Peyer's patch (tissue), 4 donors: ENCODE results near the gene LIFR. TPM values are rescaled to one million over a fixed set of nuclear protein-coding genes. Genes with fewer than 3 reads are reported as not detected.
"Not testable (repeated sequence)": the region's sequence is repeated elsewhere in the genome, so short reads cannot be mapped to it uniquely, and the experiment has no call there.

Experiments
- DNase-seq, 3 donors: peaks; one replicate each; pipeline ENCODE4 v3.0.0-alpha.2; 2017 to 2019
- H3K27ac ChIP-seq, 4 donors: fragments of 200-600 bp; sonication (generic); one replicate each; pipeline ENCODE4 v1.5.1; 2016 to 2019
- H3K27me3 ChIP-seq, 2 donors: fragments of 200-600 bp; sonication (generic); one replicate each; pipeline ENCODE4 v1.5.1; 2019
- H3K36me3 ChIP-seq, 3 donors: fragments of 200-600 bp; sonication (generic); one replicate each; pipeline ENCODE4 v1.5.1; 2016 to 2019
- H3K4me1 ChIP-seq, 4 donors: fragments of 200-600 bp; sonication (generic); one replicate each; pipeline ENCODE4 v1.5.1; 2016 to 2019
- H3K4me3 ChIP-seq, 4 donors: fragments of 200-600 bp; sonication (generic); 1 replicate in 3 of 4; 2 replicates in 1 of 4; pipeline ENCODE4 v1.5.1; 2016 to 2019; ENCODE audit warnings: mild to moderate bottlenecking in 1 of 4
- H3K9me3 ChIP-seq, 4 donors: fragments of 200-600 bp; sonication (generic); one replicate each; pipeline ENCODE4 v1.5.1; 2016 to 2019; ENCODE audit warnings: mild to moderate bottlenecking in 1 of 4
- CTCF ChIP-seq, 6 experiments: fragments of 450-650 bp in 4 of 6; fragments of 200-600 bp in 2 of 6; sonication (generic) in 1 of 6; IDR thresholded peaks; one replicate each; pipeline ENCODE4 v1.5.1; 2017 to 2019; ENCODE audit warnings: antibody characterized with exemption in 6 of 6, mild to moderate bottlenecking in 3 of 6, moderate library complexity in 1 of 6
- POLR2A ChIP-seq, 2 donors: fragments of 450-650 bp; IDR thresholded peaks; one replicate each; pipeline ENCODE4 v1.5.1; 2017; ENCODE audit warnings: antibody characterized with exemption in 2 of 2, mild to moderate bottlenecking in 2 of 2, moderate library complexity in 2 of 2
- total RNA-seq, 4 donors: library from RNA; depleted of rRNA; stranded (reverse); fragments of >200 nt; gene quantifications; one replicate each; pipeline ENCODE4 v1.1.0, GENCODE V29; 2016

Gene LIFR
- total RNA-seq, 4 donors from 2014 or later, result 10.7 to 98.2 (median 19.9) TPM

DNA sequence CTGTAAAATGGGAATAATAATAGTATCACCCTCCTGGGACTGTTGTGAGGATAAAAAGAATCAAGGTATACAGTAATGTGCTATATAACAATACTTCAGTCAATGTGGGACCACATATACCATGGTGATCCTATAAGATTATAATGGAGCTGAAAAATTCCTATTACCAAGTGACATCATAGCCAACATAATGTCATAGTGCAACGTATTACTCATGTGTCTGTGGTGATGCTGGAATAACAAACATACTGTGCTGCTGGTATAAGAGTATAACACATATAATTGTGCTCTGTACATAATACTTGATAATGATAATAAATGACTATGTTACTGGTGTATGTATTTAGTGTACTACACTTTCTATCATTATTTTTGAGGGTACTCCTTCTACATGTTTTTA lies 38.1 kb downstream of the LIFR start:
- DNase-seq, result no peak
- TF ChIP-seq POLR2A (IDR thresholded peaks at IDR 0.05) (no peak), CTCF (IDR thresholded peaks at IDR 0.05) (no peak)
- Histone ChIP-seq H3K4me3 (no peak overlapping the region), H3K27me3 (no peaks in the 10 kb centered on the region), H3K27ac (no peak overlapping the region), H3K4me1 (no peaks in the 10 kb centered on the region), H3K36me3 (peaks cover 0 to 10% (median 0%) of the 10 kb centered on the region in 3 donors), H3K9me3 (no peaks in the 10 kb centered on the region)

GRCh38 chr5:38516649-38517048 lies 39.8 kb downstream of the LIFR start:
- not testable (repeated sequence) for H3K4me3 ChIP-seq, H3K36me3 ChIP-seq, H3K27me3 ChIP-seq, H3K9me3 ChIP-seq, H3K27ac ChIP-seq, DNase-seq, H3K4me1 ChIP-seq

DNA sequence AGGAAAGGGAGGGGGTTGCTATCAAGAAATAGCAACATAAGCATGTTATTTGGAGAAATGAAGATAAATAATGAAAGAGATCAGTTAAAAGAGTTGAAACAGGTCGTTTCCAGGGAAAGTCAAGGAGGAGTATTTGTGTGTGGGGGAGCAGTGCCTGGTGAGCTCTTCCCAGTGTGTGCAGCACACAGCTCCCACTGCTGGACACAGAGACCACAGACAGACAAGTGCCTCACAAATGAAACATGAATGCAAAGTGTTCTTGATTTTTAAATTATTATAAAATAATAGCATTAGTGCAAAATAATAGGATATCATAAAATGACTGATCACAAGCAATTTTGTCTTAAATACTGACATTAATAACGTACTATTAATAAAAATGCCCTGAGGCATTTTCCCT lies 40.8 kb downstream of the LIFR start:
- H3K27me3 ChIP-seq, result no peaks in the 10 kb centered on the region
- H3K36me3 ChIP-seq, result no peaks in the 10 kb centered on the region
- H3K4me3 ChIP-seq, result no peak overlapping the region
- DNase-seq, result no peak
- TF ChIP-seq CTCF (IDR thresholded peaks at IDR 0.05) (no peak), POLR2A (IDR thresholded peaks at IDR 0.05) (no peak)
- H3K4me1 ChIP-seq, result no peaks in the 10 kb centered on the region
- no peak overlapping the region for H3K27ac ChIP-seq
- no peaks in the 10 kb centered on the region for H3K9me3 ChIP-seq

DNA sequence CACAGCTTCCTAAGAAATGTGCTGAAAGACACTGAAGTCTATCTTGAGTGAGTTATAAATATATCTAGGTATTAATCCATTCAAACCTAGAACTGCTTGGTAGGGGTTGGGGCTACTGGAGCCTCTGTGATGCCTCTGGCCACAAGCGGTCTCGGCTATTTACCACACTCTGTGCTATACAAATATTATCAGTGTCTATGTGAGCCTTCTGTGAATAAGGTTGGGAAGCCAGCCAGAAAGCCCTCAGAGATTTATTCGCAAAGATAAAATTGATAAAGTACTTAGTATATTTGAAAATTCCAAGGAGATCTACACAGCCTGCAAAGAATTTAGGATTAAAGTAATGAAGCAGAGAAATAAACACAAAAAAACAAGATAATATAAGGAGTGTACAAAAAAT lies 41.4 kb downstream of the LIFR start:
- H3K36me3 ChIP-seq, result no peaks in the 10 kb centered on the region
- TF ChIP-seq CTCF (IDR thresholded peaks at IDR 0.05), result no peak
- no peak for TF ChIP-seq POLR2A (IDR thresholded peaks at IDR 0.05)
- no peak overlapping the region for H3K4me3 ChIP-seq
- H3K27ac ChIP-seq, result no peak overlapping the region
- H3K9me3 ChIP-seq, result no peaks in the 10 kb centered on the region
- no peak for DNase-seq
- H3K27me3 ChIP-seq, result no peaks in the 10 kb centered on the region
- no peaks in the 10 kb centered on the region for H3K4me1 ChIP-seq

- Histone ChIP-seq H3K4me3 (no peak overlapping the region), H3K4me1 (no peaks in the 10 kb centered on the region), H3K9me3 (no peaks in the 10 kb centered on the region), H3K27ac (no peak overlapping the region), H3K27me3 (no peaks in the 10 kb centered on the region), H3K36me3 (no peaks in the 10 kb centered on the region)
- TF ChIP-seq POLR2A (IDR thresholded peaks at IDR 0.05) (no peak), CTCF (IDR thresholded peaks at IDR 0.05) (no peak)
- DNase-seq, result no peak
Observed at GRCh38 chr5:38509185-38509584, 47.3 kb downstream of the LIFR start.

DNA sequence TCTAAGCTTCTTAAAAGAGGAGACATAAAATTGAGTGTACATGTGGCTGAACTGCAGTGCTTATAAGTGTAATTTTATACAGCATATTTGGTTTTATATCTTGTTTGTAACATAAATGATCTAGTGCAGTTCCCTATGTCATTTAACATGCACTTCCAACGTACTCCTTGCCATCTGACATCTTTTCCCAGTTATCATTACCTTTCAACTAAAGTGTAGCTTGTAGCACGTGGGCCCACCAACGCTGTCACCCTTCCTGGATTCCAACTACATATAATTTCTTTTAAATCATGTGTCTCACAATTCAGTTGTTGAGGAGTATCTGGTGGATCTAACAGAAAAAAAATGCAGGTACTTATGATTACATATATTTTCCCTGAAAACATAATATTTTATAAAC lies 50.1 kb downstream of the LIFR start:
- Histone ChIP-seq H3K4me1 (no peaks in the 10 kb centered on the region), H3K36me3 (no peaks in the 10 kb centered on the region), H3K27me3 (no peaks in the 10 kb centered on the region), H3K9me3 (no peaks in the 10 kb centered on the region), H3K27ac (no peak overlapping the region), H3K4me3 (no peak overlapping the region)
- DNase-seq, result no peak
- TF ChIP-seq POLR2A (IDR thresholded peaks at IDR 0.05) (no peak), CTCF (IDR thresholded peaks at IDR 0.05) (no peak)
